Hepatocyte (in vitro differentiated cells): ENCODE results near the gene NOS3. TPM values are rescaled to one million over a fixed set of nuclear protein-coding genes. Genes with fewer than 3 reads are reported as not detected.

Source experiments
- DNase-seq: peaks from one replicate; pipeline ENCODE4 v3.0.0-alpha.2; 2016; ENCODE audit warnings: low spot score
- H2AFZ ChIP-seq: fragments of 200-600 bp; sonication (generic); 2 replicates; pipeline ENCODE4 v1.6.0; 2016; ENCODE audit warnings: antibody characterized with exemption, mild to moderate bottlenecking
- H3K27ac ChIP-seq: fragments of 200-600 bp; sonication (generic); 2 replicates; pipeline ENCODE4 v1.5.1; 2016; ENCODE audit warnings: mild to moderate bottlenecking
- H3K27me3 ChIP-seq: fragments of 200-600 bp; sonication (generic); 2 replicates; pipeline ENCODE4 v1.6.1; 2016
- H3K36me3 ChIP-seq: fragments of 200-600 bp; sonication (generic); replicated peaks from 2 replicates; pipeline ENCODE4 v1.5.1; 2016; ENCODE audit warnings: low read depth; ENCODE audit not compliant: insufficient read depth
- H3K4me1 ChIP-seq: fragments of 200-600 bp; sonication (generic); 2 replicates; pipeline ENCODE4 v1.5.1; 2016; ENCODE audit warnings: mild to moderate bottlenecking, moderate library complexity; ENCODE audit not compliant: insufficient read depth
- H3K4me2 ChIP-seq: fragments of 200-600 bp; sonication (generic); 2 replicates; pipeline ENCODE4 v1.6.0; 2016
- H3K4me3 ChIP-seq: fragments of 200-600 bp; sonication (generic); 2 replicates; pipeline ENCODE4 v1.5.1; 2016; ENCODE audit warnings: mild to moderate bottlenecking
- H3K79me2 ChIP-seq: fragments of 200-600 bp; sonication (generic); 2 replicates; pipeline ENCODE4 v1.6.0; 2017; ENCODE audit warnings: mild to moderate bottlenecking
- H3K9me2 ChIP-seq: fragments of 200-600 bp; sonication (generic); replicated peaks from 2 replicates; pipeline ENCODE4 v1.6.0; 2017; ENCODE audit warnings: mild to moderate bottlenecking; ENCODE audit not compliant: insufficient read depth
- H3K9me3 ChIP-seq: fragments of 200-600 bp; sonication (generic); 2 replicates; pipeline ENCODE4 v1.5.1; 2016; ENCODE audit warnings: low read depth, mild to moderate bottlenecking
- H4K20me1 ChIP-seq: fragments of 200-600 bp; sonication (generic); 2 replicates; pipeline ENCODE4 v1.6.0; 2016; ENCODE audit warnings: mild to moderate bottlenecking; ENCODE audit not compliant: insufficient read depth, poor library complexity, severe bottlenecking
- CTCF ChIP-seq: fragments of 200-600 bp; sonication (generic); IDR thresholded peaks from 2 replicates; pipeline ENCODE4 v1.5.1; 2016; ENCODE audit warnings: antibody characterized with exemption, mild to moderate bottlenecking; ENCODE audit not compliant: poor library complexity
- EZH2 ChIP-seq: fragments of 200-600 bp; sonication (generic); IDR thresholded peaks from 2 replicates; pipeline ENCODE4 v1.6.1; 2016; ENCODE audit warnings: antibody characterized with exemption, mild to moderate bottlenecking, borderline replicate concordance
- EZH2phosphoT487 ChIP-seq: fragments of 200-600 bp; sonication (generic); IDR thresholded peaks from one replicate; pipeline ENCODE4 v1.6.1; 2018; ENCODE audit warnings: antibody characterized with exemption, mild to moderate bottlenecking, low read depth, moderate library complexity; ENCODE audit not compliant: unreplicated experiment, severe bottlenecking
- WGBS: methylation state at CpG from one replicate; pipeline ENCODE4 v1.1.6; 2016; ENCODE audit warnings: low lambda C conversion rate; ENCODE audit errors: missing lambda C conversion rate; 5-methylcytosine and 5-hydroxymethylcytosine counted together
- polyA plus RNA-seq: library from polyadenylated mRNA; unstranded; fragments of >200 nt; fragmentation: Nextera tagmentation; extraction: Ambion mirVana; gene quantifications from 2 replicates; pipeline ENCODE4 v1.2.1, GENCODE V29; 2016
- total RNA-seq: library from RNA; depleted of rRNA; stranded (reverse); fragments of >200 nt; gene quantifications from 2 replicates; pipeline ENCODE4 v1.2.3, GENCODE V29; 2014

Gene NOS3
- total and polyA plus RNA-seq, 2 experiments from 2014 or later: 9.8 to 17.4 TPM

- no peak for DNase-seq
- H3K4me1 ChIP-seq: peaks cover 44% of the 10 kb centered on the region
- H3K27me3 ChIP-seq: no peaks in the 10 kb centered on the region
- TF ChIP-seq EZH2 (no peak), EZH2phosphoT487 (no peak), CTCF (no peak)
- H2AFZ ChIP-seq: peak overlapping the region; percentile 50
- H3K27ac ChIP-seq: peak overlapping the region; percentile 97
- no peaks in the 10 kb centered on the region for H3K9me3 ChIP-seq
- peaks cover 27% of the 10 kb centered on the region for H4K20me1 ChIP-seq
- WGBS: under 1% methylated on average over 13 of the region's 17 CpGs
- no peaks in the 10 kb centered on the region for H3K36me3 ChIP-seq
- H3K9me2 ChIP-seq: no peaks in the 10 kb centered on the region
- peak overlapping the region; percentile 94 for H3K4me3 ChIP-seq
- H3K4me2 ChIP-seq: peak overlapping the region; percentile 88
- H3K79me2 ChIP-seq: peaks cover 48% of the 10 kb centered on the region
These were observed 69.2 kb downstream of the NOS3 start for GRCh38 chr7:151060113-151060415.

GRCh38 chr7:151060416-151061212, 69.8 kb downstream of the NOS3 start:
- peaks cover 53% of the 10 kb centered on the region for H3K79me2 ChIP-seq
- no peaks in the 10 kb centered on the region for H3K9me2 ChIP-seq
- H3K27ac ChIP-seq: peak overlapping the region; percentile 97
- no peak for TF ChIP-seq CTCF
- TF ChIP-seq EZH2phosphoT487: no peak
- TF ChIP-seq EZH2: no peak
- peaks cover 27% of the 10 kb centered on the region for H4K20me1 ChIP-seq
- no peak overlapping the region for H2AFZ ChIP-seq
- no peaks in the 10 kb centered on the region for H3K9me3 ChIP-seq
- DNase-seq: peak; percentile 56
- H3K4me2 ChIP-seq: peak overlapping the region; percentile 88
- no peaks in the 10 kb centered on the region for H3K27me3 ChIP-seq
- peak overlapping the region; percentile 94 for H3K4me3 ChIP-seq
- WGBS: 16% methylated on average over 20 of the region's 21 CpGs
- H3K36me3 ChIP-seq: no peaks in the 10 kb centered on the region
- H3K4me1 ChIP-seq: peaks cover 44% of the 10 kb centered on the region

GRCh38 chr7:151061213-151062110, 70.6 kb downstream of the NOS3 start:
- Histone ChIP-seq H3K79me2 (peaks cover 53% of the 10 kb centered on the region), H3K9me3 (no peaks in the 10 kb centered on the region), H3K9me2 (no peaks in the 10 kb centered on the region), H3K36me3 (no peaks in the 10 kb centered on the region), H3K27ac (peak overlapping the region; percentile 97), H3K4me2 (peak overlapping the region; percentile 88), H2AFZ (no peak overlapping the region), H3K4me3 (no peak overlapping the region), H4K20me1 (peaks cover 27% of the 10 kb centered on the region), H3K4me1 (peaks cover 44% of the 10 kb centered on the region), H3K27me3 (no peaks in the 10 kb centered on the region)
- TF ChIP-seq CTCF (no peak), EZH2phosphoT487 (no peak), EZH2 (no peak)
- DNase-seq: no peak
- WGBS: 64% methylated on average over 32 of the region's 33 CpGs
